ENCODE data around the gene SCNN1B. TPM values are rescaled to one million over a fixed set of nuclear protein-coding genes. Genes with fewer than 3 reads are reported as not detected.
"Not testable (repeated sequence)": the region's sequence is repeated elsewhere in the genome, so short reads cannot be mapped to it uniquely, and the experiment has no call there.

The SCNN1B gene
- total and polyA plus RNA-seq, 12 donors, result 0.11 to 0.38 (median 0.22) TPM; not detected in 4

- DNase-seq, result no peak
- 93 to 95% methylated on average over 20 of the region's 20 CpGs for WGBS, 2 donors
Measured at GRCh38 chr16:23380501-23380951, 78.4 kb downstream of the SCNN1B start.

DNA sequence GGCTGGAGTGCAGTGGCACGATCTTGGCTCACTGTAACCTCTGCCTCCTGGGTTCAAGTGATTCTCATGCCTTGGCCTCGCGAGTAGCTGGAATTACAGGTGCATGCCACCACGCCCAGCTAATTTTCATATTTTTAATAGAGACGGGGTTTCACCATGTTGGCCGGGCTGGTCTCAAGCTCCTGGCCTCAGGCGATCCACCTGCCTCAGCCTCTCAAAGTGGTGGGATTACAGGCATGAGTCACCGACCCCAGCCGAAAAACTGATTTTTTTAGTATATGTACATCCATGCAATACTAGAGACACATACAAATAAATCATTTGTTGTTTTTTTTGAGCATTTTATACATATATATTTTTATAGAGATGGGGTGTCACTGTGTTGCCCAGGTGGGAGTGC lies 79.6 kb downstream of the SCNN1B start:
- intact Hi-C loops (cut with DNase I), result not testable (repeated sequence)
- WGBS, 2 donors, result 96% methylated on average over 9 of the region's 9 CpGs

More at GRCh38 chr16:23380501-23380951, 78.4 kb downstream of the SCNN1B start:
- intact Hi-C loops (cut with DNase I), result no loop called here
- Histone ChIP-seq H3K4me3 (no peak overlapping the region), H3K27me3 (peaks cover 0 to 3% (median 0%) of the 10 kb centered on the region in 7 donors), H3K4me1 (no peaks in the 10 kb centered on the region), H3K36me3 (no peaks in the 10 kb centered on the region), H3K27ac (no peak overlapping the region), H3K9me3 (no peaks in the 10 kb centered on the region)
- no peak for ATAC-seq
- TF ChIP-seq, protein P1, sequence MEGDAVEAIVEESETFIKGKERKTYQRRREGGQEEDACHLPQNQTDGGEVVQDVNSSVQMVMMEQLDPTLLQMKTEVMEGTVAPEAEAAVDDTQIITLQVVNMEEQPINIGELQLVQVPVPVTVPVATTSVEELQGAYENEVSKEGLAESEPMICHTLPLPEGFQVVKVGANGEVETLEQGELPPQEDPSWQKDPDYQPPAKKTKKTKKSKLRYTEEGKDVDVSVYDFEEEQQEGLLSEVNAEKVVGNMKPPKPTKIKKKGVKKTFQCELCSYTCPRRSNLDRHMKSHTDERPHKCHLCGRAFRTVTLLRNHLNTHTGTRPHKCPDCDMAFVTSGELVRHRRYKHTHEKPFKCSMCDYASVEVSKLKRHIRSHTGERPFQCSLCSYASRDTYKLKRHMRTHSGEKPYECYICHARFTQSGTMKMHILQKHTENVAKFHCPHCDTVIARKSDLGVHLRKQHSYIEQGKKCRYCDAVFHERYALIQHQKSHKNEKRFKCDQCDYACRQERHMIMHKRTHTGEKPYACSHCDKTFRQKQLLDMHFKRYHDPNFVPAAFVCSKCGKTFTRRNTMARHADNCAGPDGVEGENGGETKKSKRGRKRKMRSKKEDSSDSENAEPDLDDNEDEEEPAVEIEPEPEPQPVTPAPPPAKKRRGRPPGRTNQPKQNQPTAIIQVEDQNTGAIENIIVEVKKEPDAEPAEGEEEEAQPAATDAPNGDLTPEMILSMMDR (IDR thresholded peaks at IDR 0.05), result no peak

GRCh38 chr16:23382279-23382678 lies 80.2 kb downstream of the SCNN1B start:
- no peak for ATAC-seq
- Histone ChIP-seq H3K4me3 (no peak overlapping the region), H3K27me3 (no peaks in the 10 kb centered on the region), H3K4me1 (no peaks in the 10 kb centered on the region), H3K9me3 (no peaks in the 10 kb centered on the region), H3K36me3 (peaks cover 0 to 7% (median 0%) of the 10 kb centered on the region in 9 donors), H3K27ac (no peak overlapping the region)
- 88 to 89% methylated on average over 6 of the region's 6 CpGs for WGBS, 2 donors
- TF ChIP-seq, protein P1 (IDR thresholded peaks at IDR 0.05), result no peak
- no peak for DNase-seq
- intact Hi-C loops (cut with DNase I), result no loop called here

More for the DNA sequence above, 79.6 kb downstream of the SCNN1B start:
- not testable (repeated sequence) for H3K27me3 ChIP-seq, H3K36me3 ChIP-seq, H3K9me3 ChIP-seq, DNase-seq, H3K27ac ChIP-seq, ATAC-seq, H3K4me1 ChIP-seq, H3K4me3 ChIP-seq

- no peak for DNase-seq
- Histone ChIP-seq H3K4me3 (no peak overlapping the region), H3K9me3 (no peaks in the 10 kb centered on the region), H3K4me1 (no peaks in the 10 kb centered on the region), H3K27me3 (no peaks in the 10 kb centered on the region), H3K27ac (no peak overlapping the region), H3K36me3 (peaks cover 0 to 21% (median 4%) of the 10 kb centered on the region in 9 donors)
- WGBS, 2 donors, result 88 to 92% methylated on average over 3 of the region's 3 CpGs
- ATAC-seq, result no peak
- TF ChIP-seq, protein P1 (IDR thresholded peaks at IDR 0.05), result no peak
- intact Hi-C loops (cut with DNase I), result no loop called here
Measured at GRCh38 chr16:23383881-23384280, 81.8 kb downstream of the SCNN1B start.

DNA sequence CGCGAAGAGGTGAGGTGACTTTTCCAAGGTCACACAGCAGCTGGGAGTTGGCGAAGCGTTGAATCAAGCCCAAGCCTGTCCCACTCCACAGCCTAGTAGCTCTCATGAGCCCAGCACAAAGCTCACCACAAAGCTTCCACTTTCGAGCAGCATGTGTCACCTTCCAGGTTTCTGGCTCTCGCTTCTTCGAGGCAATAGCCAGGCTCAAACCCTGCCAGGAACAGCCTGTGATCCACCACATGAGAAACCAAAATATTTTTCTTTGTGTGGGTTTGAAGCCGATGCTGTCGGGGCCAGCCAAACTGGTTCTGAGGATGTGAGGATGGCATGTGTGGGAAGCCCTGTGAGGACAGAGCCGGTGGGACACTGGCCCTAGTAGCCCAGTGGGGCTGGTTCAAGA lies 82.8 kb downstream of the SCNN1B start:
- no peak for DNase-seq
- intact Hi-C loops (cut with DNase I), result no loop called here
- no peak for ATAC-seq
- peaks cover 0 to 31% (median 4%) of the 10 kb centered on the region in 9 donors for H3K36me3 ChIP-seq
- H3K9me3 ChIP-seq, result no peaks in the 10 kb centered on the region
- no peaks in the 10 kb centered on the region for H3K27me3 ChIP-seq
- H3K27ac ChIP-seq, result no peak overlapping the region
- no peaks in the 10 kb centered on the region for H3K4me1 ChIP-seq
- TF ChIP-seq, protein P1 (IDR thresholded peaks at IDR 0.05), result no peak
- 95% methylated on average over 10 of the region's 10 CpGs for WGBS, 2 donors
- no peak overlapping the region for H3K4me3 ChIP-seq

All from heart right ventricle (tissue), 16 donors.